Activated CD4-positive, alpha-beta T cell treated with anti-CD3 and anti-CD28 coated beads, Interleukin-2, Interleukin-6, amounts not matched to agents 100 ng/mL and 50 ng/mL, durations not matched to agents 16 hours and 8 hours (primary cell): ENCODE results near the gene POLN.
"Not testable (repeated sequence)": the region's sequence is repeated elsewhere in the genome, so short reads cannot be mapped to it uniquely, and the experiment has no call there.

ENCODE experiments used
- DNase-seq: peaks from one replicate; pipeline ENCODE4 v3.0.0-alpha.2; 2020

Gene POLN

DNA sequence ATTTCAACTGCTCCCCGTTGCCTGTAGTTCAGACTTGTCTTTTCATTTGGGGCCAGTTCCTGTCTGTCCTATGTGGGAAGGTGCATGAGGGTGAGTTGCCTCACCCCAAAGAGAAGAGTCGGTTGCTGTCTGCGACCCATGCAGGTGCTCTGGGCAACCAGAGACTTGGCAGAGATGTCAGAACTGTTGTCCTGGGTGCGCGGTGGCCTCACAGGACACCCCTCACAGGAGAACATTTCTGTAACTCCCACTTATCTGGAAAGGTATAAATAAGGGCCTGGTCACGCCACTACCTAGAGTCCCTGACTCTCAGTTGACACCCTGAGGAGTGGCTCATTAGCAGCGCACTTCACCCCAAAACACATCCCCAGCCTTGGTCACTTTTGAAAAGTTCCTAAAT, 192.5 kb downstream of the POLN start:
- DNase-seq: no peak

DNA sequence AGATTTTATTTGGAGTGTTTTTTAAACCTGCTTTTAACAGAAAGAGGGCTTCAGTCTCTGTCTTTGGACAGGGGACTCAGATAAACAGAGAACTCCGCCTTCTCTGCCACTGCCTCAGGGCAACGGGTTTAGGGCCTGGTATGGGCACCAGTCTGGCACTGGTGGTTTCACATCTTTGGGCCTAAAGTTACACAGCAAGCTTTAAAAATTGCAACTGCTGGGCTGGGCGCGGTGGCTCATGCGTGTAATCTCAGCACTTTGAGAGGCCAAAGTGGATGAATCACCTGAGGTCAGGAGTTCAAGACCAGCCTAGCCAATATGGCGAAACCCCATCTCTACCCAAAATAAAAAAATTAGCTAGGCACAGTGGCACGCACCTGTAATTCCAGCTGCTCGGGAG, 193.1 kb downstream of the POLN start:
- no peak for DNase-seq

DNA sequence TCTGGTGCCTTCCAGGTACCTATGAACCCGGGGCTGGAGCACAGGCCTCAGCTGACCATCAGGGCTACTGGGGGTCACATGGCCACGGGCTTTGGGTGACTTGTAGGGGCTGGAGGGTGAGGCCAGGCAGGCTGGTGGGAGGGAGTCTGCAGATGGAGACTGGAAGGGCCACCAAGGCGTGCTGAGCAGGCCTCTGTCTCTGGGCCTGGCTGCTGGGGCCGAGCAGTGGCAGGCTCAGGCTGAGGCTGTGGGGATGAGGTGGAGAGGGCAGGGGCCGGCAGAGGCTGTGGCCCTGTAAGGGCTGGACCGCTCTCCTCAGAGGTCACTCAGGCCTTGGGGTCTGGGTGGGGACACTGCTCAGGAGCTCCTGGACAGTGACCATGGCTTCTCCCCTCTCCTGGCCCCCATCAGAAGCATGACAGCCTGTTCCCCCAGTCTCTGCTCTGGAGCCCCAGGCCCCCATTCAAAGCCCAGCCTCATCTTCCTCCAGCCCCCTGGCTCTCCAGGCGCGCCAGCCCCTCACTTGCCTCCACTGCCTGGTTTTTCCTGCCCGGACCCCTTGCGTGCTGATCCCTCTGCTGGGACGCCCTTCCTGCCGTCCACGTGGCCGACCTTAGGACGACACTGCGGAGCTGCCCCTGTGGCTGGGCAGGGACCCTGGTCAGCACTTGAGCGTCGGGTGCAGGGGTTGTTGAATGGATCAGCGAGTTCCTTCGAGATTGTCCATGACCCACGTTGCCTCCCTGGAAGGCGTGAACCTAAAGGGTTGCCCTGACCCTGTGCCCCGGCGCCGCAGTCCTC, 193.9 kb downstream of the POLN start:
- no peak for DNase-seq

DNA sequence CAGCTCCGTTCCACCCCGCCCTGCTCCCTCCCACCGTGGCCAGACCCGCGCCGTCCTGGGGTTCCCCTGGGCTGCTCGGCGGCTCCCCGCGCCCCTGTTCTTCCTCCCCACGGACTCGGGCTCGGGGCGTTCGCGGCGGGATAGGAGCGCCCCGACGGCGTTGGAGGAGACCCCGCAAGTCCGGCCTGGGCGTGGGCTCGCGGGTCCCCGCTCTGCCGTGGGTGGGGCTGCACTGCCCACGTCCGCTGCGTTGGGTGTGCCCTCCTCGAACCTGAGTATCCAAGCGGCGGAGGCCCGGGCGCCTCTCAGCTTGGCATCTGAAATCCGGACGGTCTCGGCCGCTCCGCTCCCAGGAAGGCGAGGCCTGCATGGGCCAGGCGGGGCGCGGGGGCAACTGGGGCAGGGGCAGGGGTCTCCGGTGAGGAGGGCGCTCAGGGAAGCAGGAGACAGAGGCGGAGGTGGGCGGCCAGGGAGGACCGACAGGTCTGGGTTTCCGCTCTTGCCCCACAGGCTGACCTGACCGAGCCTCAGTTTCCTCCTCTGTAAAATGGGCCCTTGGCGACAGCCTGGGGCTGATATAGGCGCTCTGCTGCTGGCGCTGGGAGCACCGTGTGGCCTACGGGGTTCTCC, 194.8 kb downstream of the POLN start:
- DNase-seq: no peak

DNA sequence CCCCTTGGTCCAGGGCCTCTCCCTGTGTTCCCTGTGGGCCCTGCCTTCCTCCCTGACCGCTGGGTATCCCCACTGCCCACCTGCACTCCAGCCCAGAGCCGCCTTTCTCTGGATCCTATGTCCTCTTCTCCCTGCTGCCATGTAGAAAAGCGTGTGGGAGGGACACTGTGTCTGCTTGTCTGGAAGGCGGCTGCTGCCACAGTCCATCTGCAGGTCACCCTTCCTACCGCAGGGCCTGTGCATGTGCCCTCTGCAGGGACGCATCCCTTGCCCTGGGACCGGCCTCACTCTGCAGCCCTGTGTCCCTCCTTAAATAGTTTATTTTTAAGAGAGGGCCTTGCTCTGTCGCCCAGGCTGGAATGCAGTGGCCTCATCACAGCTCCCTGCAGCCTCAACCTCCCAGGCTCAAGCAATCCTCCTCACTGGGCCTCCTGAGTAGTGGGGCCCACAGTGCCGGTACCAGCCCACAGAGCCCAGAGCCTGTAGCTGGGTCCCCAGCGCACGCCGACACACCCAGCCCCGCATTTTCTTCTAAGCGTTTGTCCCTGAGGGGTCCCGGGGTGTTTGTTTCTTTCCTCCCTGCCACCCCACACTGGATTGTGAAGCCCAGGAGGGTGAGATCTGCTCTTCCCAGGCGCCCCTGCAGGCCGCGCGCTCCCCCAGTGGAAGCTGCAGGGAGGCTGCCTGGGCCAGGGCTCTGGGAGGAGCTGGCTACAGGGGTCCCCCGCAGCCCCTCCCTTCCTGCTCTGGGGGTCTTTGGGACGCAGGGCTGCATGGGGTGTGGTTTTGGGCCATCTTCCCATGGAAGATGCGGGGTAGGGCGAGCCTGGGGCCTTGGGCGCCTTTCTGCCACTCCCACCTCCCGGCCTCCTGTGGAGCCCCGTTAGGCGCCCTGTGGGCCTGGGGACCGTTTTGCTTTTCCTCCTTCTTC, 195.6 kb downstream of the POLN start:
- no peak for DNase-seq

DNA sequence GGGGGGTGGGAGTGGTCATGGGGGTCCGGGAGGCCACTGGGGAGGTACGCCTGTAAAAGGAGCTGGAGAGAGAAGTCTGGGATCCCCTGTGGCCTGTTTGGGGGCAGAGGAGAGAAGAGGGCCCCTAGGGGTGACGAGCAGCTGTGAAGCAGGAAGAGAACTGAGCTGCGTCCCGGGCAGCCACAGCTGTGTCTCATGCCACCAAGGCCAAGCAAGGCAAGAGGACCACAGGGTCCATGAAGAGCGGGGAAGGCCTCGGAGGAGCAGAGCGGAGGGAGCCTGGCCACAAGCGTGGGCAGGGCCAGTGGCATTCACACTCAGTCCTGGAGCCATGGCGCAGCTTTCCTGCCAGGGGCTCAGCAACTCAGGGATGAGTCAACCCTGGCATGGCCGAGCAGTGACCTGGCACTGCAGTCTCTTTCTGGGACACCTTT, 196.4 kb downstream of the POLN start:
- no peak for DNase-seq

DNA sequence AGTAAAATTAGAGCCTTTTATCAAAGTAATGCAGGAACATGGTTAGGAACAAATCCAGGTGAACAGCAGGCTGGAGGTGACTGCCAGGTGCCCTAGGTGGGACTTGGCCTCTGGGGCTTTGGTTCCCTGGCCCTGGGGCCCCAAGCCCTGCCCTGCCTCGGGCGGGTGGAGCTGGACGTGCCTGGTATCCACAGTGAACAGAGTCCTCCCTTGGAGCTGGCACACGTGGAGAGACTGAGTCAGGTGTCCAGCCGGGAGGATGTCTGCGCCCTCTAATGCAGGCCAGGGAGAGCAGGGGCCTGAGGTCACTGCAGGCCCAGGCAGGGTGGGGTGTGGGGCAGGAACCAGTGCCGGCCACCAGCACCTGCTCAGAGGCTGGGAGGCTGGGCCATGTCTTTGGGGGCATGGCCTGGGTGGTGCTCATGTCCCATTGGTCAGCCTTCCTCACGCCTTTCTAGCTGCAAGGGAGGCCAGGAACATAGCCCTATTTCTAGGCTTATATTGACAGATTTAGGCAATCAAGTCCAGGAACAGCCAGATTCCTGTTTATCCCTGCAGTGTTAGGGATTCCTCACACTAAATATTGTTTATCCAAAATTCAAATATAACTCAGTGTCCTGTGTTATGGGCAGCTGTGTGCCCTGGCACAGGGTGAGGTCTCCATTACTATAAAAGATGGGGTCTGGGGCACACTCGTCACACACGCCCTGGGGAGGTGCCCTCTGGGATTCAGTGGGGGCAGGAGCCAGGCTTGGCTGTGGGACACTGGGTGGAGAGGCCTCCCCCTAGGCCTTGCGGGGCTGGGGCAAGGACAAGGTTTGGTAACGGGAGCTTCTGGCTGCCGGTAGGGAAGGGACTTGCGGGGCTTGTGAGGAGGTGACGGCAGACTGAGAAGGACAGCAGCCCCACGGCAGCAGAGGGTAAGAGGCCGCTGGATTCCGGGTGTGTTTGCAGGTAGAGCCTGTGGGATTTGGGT, 197.1 kb downstream of the POLN start:
- DNase-seq: no peak

DNA sequence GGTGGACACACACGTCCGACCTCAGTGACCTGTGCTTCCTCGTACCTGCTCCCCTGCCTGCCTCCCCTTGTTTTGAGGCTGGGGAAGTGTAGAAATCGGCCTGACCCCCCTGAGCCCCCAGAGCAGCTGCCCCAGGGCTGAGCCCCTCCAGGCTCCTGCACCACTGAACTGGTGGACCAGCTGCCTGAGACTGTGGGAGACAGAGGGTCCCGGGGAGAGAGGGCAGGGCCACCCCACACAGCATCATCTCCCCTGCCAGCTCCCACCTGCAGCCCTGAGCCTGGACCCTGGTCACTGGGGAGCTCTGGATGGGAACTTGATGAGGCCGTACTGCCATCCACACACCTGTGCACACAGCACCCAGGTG, 197.8 kb downstream of the POLN start:
- DNase-seq: no peak

DNA sequence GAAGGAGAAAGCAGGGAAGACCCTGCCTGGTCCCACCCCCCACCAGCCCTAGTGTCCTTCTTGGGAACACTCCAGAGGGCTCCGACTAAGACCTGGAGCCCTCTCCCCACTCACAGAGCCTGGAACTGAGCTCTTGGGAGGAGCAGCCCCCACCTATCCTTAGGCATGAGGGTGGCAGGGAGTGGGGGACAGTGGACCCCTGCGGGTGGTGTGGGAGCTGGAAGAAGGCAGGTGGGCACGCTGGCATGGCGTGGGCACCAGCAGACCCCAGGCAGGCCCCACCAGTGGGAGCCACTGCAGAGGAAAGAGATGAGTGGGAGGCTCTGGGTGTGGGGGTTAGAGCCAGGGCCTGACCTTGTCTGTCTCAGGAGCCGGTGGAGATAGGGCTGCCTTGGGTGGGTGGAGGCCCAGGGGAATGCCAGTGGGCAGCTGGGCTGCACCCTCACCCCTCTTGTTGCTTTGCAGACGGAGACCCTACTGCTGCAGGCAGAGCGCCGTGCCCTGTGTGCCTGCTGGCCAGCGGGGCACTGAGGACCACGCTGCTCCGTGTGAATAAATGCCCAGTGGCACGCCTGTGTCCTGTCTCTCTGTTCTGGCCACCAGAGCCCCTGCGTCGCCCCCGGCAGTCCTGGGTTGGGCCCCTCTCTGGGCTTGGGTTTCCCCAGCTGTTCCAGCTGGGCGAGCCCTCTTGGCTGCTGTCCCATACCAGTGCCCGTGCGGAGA, 198.4 kb downstream of the POLN start:
- DNase-seq: no peak

DNA sequence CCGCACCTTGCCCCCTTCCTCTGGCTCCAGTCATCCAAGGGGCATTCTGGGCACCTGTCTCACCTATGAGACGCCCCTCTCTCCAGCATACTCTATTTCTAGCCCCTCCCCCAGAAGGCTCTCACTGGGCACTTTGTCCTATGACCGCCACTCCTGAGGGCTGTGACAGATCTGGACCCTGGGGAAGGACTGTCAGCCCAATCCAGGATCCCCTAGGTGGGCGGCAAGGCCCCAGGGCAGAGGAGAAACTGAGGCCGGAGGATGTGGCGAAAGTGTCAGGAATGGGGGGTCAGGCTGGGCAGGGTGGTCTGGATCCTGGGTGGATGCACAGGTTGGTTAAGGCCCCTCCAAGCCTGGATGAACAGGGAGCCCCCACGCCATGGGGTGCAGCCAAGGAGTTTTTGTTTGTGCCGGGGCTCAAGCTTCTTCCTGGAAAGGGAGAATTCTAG, 198.9 kb downstream of the POLN start:
- no peak for DNase-seq

DNA sequence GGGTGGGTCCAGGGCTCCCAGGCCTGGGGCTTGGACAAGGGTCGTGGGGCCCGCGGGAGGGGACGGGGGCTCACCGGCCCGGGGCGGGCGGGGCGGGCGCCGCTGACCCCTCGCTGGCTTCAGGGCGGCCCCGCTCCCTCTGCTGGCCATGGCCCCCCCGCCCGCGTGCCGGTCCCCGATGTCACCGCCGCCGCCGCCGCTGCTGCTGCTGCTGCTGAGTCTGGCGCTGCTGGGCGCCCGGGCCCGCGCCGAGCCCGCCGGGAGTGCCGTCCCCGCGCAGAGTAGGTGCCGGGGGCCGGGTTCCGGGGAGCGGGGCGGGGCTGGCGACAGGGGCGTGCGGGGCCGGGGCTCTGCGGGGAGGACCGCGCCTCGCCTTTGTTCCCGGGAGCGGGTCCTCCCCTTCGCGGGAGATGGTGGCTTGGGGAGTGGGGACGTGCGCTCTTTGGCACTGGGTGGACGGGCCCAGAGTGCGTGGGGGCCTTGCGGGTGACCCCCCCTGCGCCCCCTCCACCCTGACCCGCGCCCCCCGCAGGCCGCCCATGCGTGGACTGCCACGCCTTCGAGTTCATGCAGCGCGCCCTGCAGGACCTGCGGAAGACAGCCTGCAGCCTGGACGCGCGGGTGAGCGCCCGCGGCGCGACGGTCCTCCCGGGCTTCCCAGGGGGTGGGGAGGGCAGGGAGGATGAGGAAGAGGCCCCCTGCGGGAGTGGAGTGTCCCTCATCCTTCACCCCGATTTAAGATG, 199.5 kb downstream of the POLN start:
- peak; percentile 32 for DNase-seq

DNA sequence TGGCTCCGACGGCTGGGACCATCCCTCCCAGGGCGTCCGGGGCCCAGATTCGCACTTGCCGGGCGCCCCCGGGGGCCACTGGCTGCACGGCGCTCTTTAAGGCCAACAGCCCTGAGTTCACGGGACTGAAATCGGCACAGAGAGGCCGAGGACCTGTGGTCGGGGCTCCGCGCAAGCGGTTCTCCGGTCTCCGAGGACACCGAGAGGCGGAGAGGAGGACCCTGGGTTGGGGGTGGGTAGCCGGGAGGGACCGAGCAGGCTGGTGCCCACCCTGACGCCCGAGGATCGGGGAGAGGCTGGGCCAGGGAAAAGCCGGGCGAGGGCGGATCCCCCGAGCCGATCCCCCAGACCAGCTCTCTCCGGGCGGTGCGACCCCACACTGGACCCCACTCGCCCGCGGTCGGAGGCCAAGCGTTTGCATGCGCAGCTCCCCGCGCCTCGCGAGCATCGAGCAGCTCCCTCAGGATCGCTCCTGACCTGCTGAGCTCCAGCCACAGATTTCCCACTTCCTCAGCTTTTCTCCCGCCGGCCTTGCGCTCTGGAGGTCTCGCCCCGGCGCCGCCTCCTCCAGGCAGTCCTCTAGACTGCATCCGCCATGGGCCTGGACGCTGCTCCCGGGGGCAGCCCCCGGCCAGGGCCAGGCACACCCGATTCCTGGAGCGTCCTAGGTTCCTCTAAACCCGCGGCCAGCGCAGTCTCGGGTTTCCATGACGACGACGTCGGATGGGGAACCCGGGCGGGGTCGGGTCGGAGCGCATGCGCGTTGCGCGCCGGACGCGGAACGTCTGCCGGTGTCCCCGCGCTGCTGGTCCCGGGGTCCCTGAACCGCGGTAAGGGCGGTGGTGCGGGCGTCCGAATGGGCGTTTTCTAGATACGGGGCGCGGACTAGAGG, 200.4 kb downstream of the POLN start:
- peak; percentile 94 for DNase-seq

DNA sequence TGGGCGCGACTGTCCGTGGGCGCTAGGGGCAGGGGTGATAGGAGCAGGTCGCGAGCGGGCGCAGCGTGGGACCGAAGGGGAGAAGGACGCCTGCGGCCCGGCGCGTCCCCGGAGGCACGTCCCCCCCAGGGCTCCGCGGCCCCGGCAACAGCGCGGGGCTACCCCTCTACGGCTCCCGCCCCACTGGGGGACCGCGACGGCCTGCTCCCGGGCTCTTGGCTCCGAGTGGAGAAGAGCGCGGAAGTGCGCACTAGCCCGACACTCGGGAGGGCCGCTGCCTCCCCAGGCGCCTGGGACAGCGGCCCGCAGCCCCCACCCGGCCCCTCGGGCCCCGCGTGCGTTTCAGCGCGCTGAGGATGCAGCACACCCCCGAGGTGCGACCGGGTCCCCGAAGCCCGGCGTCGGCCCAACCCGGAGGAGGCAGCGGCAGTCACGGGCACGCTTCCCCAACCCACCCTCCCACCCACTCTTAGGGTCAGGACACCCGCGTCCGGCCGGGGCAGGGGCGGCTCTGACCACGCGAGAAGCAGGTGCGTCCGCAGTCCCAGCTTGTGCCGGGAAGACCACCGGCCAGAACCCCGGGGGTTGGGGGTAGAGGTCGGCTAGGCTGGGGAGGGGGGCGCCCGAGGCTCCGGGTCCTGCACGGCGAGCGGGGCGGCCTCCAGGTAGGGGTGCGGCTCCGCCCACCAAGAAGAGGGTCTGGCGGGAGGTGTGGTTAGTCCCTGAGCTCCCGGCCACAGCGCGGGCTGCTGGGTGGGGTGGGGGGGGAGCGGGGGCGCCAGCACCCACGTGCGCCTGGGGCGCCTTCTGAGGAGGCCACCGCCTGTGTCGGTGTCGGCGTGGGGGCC, 201.3 kb downstream of the POLN start:
- no peak for DNase-seq

DNA sequence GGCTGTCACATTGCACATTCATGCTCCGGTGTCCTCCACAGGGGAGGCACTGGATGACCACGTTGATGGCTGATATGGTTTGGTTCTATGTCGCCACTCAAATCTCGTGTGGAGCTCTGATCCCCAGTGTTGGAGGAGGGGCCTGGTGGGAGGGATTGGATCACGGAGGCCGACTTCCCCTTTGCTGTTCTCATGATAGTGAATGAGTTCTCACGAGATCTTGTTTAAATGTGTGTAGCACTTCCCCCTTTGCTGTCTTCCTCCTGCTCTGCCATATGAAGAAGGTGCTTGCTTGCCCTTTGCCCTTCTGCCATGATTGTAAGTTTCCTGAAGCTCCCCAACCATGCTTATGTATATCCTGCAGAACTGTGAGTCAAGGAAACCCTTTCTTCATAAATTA, 205.1 kb downstream of the POLN start:
- DNase-seq: no peak

DNA sequence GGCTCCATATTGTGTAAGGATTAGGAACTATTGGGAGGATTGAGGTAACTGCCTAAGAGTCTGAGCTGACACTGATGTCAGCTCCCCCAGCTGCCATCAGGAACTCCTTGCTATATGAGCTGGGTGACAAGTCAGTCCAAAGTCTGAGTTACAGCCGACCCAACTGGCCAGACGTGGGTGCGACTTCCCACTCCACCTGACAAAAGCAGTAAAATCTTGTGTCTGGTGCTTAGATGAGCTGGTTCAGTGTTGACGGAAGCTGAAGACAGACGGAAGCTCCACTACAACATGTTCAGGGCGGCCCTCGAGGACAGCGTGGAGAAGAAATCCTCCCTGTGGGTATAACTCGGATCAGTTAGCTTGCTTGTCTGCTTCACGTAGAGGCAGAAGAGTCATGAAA, 205.6 kb downstream of the POLN start:
- no peak for DNase-seq

DNA sequence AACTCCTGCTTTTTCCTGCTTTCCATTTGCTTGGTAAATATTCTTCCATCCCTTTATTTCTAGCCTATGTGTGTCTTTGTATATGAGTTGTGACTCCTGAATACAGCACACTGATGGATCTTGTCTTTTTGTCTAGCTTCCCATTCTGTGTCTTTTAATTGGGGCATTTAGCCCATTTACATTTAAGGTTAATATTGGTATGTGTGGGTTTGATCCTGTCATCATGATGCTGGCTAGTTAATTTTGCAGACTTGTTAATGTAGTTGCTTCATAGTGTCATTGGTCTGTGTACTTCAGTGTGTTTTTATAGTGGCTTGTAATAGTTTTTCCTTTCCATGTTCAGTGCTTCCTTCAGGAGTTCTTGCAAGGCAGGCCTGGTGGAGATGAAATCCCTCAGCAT, 210.8 kb downstream of the POLN start:
- DNase-seq: not testable (repeated sequence)

DNA sequence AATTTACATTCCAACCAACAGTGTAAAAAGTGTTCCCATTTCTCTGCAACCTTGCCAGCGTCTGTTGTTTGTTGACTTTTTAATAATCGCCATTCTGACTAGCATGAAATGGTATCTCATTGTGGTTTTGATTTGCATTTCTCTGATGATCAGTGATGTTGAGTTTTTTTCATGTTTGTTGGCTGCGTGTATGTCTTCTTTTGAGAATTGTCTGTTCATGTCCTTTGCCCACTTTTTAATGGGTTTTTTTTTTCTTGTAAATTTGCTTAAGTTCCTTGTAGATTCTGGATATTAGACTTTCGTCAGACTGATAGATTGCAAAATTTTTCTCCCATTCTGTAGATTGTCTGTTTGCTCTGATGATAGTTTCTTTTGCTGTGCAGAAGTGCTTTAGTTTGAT, 214.8 kb downstream of the POLN start:
- not testable (repeated sequence) for DNase-seq

DNA sequence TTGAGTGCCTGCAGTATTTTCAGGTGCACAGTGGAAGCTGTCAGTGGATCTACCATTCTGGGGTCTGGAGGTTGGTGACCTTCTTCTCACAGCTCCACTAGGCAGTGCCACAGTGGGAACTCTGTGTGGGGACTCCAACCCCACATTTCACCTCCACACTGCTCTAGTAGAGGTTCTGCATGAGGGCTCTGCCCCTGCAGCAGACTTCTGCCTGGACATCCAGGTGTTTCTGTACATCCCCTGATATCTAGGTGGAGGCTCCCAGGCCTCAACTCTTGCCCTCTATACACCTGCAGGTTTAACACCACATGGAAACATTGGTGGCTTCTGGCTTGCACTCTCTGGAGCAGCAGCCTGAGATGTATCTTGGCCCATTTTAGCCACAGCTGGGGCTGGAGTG, 216.1 kb downstream of the POLN start:
- DNase-seq: no peak

DNA sequence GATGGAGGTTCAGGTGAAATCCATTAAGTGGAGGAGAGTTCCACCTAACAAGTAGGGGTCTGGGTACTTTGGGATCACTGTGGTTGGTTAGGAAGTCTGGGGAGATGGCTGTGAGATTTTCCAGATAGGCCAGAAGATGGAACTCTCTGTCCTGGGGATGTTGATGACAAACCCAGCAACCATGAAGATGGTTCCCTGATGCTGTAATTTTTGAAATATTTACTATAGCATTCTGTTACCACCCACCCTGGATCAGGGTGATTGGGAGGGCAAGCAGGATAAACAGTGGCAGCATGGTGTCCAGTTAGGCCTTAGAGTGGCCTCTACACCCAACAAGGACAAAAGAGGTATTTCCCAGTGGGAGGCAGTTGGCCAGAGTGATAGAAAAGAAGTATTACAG, 217.2 kb downstream of the POLN start:
- DNase-seq: no peak
